ENCODE data around the gene GPX5. TPM values are rescaled to one million over a fixed set of nuclear protein-coding genes. Genes with fewer than 3 reads are reported as not detected.
"Not testable (repeated sequence)": the region's sequence is repeated elsewhere in the genome, so short reads cannot be mapped to it uniquely, and the experiment has no call there.

Gene GPX5
- polyA plus RNA-seq, 4 donors: not detected

DNA sequence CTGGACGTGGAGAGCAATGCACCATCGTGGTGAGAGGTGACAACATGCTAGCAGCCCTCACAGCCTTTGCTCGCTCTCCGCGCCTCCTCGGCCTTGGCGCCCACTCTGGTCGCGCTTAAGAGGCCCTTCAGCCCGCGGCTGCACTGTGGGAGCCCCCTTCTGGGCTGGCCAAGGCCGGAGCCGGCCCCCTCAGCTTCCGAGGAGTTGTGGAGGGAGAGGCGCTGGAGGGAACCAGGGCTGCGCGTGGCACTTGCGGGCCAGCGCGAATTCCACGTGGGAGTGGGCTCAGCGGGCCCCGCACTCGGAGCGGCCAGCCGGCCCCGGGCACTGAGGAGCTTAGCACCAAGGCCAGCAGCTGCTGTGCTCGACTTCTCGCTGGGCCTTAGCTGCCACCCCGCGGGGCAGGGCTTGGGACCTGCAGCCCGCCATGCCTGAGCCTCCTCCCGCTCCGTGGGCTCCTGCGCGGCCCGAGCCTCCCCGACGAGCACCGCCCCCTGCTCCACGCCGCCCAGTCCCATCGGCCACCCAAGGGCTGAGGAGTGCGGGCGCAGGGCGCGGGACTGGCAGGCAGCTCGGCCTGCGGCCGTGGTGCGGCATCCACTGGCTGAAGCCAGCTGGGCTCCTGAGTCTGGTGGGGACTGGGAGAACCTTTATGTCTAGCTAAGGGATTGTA is 13.9 kb upstream of the GPX5 start:
- no peak for DNase-seq (ENCODE audit: low read depth in 4 of 4, low spot score in 3 of 4)

GRCh38 chr6:28512387-28512786 is 13.3 kb upstream of the GPX5 start:
- DNase-seq (ENCODE audit: low read depth in 4 of 4, low spot score in 3 of 4): not testable (repeated sequence)

DNA sequence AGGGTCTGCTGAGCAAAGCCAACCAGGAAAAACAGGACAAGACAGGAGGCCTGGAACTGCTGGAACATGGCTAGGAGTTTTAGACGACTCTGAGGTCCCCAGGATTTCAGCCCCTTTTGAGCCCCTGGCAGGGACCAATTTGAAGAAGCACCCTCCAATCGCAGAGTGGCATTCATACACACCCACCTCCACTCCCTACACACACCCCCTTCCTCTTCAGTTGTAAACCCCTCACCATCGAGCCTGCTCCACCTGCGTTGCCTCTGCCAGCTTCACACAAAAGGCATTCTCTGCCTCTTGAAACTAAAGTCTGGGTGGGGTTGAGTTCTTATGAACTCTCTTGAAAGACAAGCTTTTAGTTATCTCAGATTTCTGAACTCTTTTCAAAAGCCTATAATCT is 10.0 kb upstream of the GPX5 start, which contains the start of gene GPX6:
TSS of gene GPX6 (minus strand) at position 118 of the 400 bp plus-strand sequence. CDS start at position 68, 50 bp downstream.
- no peak for DNase-seq (ENCODE audit: low read depth in 4 of 4, low spot score in 3 of 4)

GRCh38 chr6:28517964-28518363 is 7.7 kb upstream of the GPX5 start:
- no peak for DNase-seq (ENCODE audit: low read depth in 4 of 4, low spot score in 3 of 4)

GRCh38 chr6:28522594-28523240 is 3.0 kb upstream of the GPX5 start:
- no peak for DNase-seq (ENCODE audit: low read depth in 4 of 4, low spot score in 3 of 4)

GRCh38 chr6:28523241-28523622 is 2.4 kb upstream of the GPX5 start:
- DNase-seq (ENCODE audit: low read depth in 4 of 4, low spot score in 3 of 4): no peak

- DNase-seq (ENCODE audit: low read depth in 4 of 4, low spot score in 3 of 4): no peak
Measured at GRCh38 chr6:28530777-28531176, 5.1 kb downstream of the GPX5 start.

- DNase-seq (ENCODE audit: low read depth in 4 of 4, low spot score in 3 of 4): no peak
Measured at GRCh38 chr6:28531479-28532128, 5.9 kb downstream of the GPX5 start.

DNA sequence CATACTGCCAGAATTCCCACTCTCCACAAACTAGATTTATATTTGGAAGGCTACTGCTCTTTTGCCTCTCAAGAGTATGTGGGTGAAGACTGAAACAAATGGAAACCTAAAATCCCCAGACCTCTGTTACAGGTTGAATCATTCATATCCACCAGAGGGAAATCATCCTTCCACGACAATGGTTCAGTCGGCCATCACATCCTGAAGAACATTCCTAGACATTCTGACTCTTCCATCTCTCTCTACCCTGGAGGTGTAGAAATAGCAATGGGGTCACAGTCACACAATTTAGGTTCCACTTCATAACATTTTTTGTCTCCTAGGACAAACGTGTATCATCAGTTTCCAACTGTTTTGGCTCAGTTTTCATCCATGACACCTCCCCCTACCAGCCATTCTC is 8.6 kb downstream of the GPX5 start:
- no peak for DNase-seq (ENCODE audit: low read depth in 4 of 4, low spot score in 3 of 4)

GRCh38 chr6:28534875-28535274 is 9.2 kb downstream of the GPX5 start:
- DNase-seq (ENCODE audit: low read depth in 4 of 4, low spot score in 3 of 4): no peak

DNA sequence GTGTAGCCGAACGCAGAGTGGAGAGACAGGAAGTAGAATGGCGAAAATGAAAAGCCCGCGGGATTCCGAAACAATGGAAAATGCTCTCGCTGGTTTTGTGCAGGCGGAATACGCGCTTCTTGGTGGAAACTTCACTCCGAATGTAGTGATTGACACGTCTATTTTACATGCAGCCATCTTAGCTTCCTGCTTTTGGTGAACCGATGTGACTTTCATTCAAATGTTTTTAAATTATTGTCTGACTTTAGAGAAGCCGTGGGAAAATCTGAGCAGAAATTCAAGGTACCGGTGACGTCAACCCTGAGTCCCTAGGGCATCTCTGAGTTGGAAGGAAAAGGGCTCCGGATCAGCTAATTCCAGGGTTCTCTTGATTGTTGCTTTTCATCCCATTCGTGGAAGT is 11.4 kb downstream of the GPX5 start:
- no peak for DNase-seq (ENCODE audit: low read depth in 4 of 4, low spot score in 3 of 4)

- DNase-seq (ENCODE audit: low read depth in 4 of 4, low spot score in 3 of 4): no peak
Measured at GRCh38 chr6:28537509-28538140, 11.9 kb downstream of the GPX5 start.

- no peak for DNase-seq (ENCODE audit: low read depth in 4 of 4, low spot score in 3 of 4)
Measured at GRCh38 chr6:28541996-28542395, 16.3 kb downstream of the GPX5 start.

GRCh38 chr6:28542440-28543296 is 17.0 kb downstream of the GPX5 start:
- DNase-seq (ENCODE audit: low read depth in 4 of 4, low spot score in 3 of 4): peak in 1 of 4 donors; percentile 50

DNA sequence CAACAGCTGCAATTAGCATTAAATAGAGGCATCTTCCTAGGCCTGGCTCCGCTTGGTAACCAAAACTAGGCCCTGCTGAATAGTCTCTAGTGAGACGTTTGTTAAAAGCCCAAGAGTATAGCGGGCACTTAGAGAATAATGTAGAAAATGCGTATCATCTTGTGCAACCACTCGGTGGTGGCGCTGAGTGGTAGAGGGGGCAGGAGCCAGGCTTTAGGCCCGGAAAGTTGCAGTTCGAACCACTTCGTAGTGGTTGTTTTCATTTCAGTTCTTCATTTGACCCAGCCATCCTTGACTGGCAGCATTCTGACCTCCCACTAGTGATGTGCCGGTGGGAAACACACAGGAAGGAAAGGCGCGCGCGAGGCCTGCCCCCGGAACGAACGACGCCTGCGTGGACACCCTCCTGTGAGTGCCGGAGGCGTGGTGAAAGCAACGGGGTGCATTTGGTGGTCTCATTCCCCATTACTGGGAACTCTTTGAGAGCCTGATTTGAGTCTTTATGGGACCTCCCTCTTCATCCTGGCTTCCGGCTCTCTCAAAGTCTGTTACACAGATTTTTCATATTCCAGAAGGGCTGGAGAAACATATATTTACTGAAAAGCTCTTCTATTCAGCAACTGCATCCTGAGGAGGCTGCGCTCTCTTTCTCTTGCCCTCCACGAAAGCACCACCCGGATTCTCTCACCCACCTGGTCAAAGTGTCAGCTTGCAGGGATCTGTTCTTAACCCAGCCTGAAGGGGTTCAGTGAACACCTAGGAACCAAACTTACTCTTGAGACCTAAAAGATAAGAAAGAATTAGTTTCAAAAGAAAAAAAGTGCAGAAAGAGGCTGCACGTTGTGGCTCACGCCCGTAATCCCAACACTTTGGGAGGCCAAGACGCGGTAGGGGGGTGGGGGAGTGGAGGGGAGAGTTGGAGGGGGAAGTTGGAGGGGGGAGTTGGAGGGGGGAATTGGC is 18.2 kb downstream of the GPX5 start:
- DNase-seq (ENCODE audit: low read depth in 4 of 4, low spot score in 3 of 4): peak in 1 of 4 donors; percentile 31

GRCh38 chr6:28545955-28546354 is 20.3 kb downstream of the GPX5 start:
- DNase-seq (ENCODE audit: low read depth in 4 of 4, low spot score in 3 of 4): no peak

DNA sequence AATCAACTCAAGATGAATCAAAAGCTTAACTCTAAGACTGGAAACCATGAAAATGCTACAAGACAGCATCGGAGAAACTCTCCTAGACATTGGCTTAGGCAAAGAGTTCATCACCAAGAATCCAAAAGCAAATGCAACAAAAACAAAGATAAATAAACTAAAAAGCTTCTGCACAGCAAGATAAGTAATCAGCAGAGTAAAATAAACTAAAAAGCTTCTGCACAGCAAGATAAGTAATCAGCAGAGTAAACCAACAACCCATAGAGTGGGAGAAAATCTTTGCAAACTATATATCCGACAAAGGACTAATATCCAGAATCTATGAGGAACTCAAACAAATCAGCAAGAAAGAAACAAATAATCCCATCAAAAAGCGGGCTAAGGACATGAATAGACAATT is 21.3 kb downstream of the GPX5 start:
- DNase-seq (ENCODE audit: low read depth in 4 of 4, low spot score in 3 of 4): not testable (repeated sequence)

DNA sequence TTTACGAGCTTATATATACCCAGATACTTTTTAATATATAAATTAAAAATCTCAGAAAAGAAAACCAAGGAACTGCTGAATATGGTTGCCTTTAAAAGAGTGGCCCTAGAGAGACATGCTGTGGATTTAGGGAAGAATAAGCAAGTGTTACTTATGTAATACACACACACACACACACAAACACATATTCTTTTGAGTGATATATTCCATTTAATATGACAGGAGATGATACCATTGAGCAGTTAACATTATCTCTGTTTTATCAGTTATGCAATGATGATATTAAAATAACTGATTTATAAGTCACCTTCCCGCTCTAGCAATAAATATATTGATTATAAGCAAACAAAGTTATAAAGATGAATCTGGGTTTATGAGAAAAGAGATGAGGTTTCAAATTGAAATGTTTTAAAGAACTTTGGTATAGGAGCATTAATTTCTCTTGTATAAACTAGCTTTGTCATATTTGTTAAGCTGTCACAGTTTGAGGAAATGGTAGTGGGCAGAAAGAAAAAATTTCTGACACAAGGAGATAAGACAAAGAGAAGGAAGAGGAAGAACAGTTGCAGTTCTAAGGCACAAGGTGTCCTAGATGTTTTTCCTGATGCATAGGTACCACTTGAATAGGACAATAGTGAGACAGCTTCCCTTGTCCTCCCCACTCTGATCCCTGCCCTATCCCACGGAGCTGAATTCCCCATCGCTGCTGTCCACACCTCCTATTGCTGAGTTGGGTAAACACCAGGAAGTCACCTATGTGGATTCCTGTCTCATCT is 26.4 kb downstream of the GPX5 start:
- no peak for DNase-seq (ENCODE audit: low read depth in 4 of 4, low spot score in 3 of 4)
